NK-92 (cell line): ENCODE data around the gene NDOR1.

ENCODE experiments used
- DNase-seq: peaks from one replicate; lab custom pipeline; 2025; ENCODE audit not compliant: unreplicated experiment; lab: John Stamatoyannopoulos, UW

Gene NDOR1

GRCh38 chr9:137182836-137183235 is 22.7 kb upstream of the NDOR1 start:
- DNase-seq: no peak

GRCh38 chr9:137183980-137184595 is 21.4 kb upstream of the NDOR1 start:
- DNase-seq: no peak

GRCh38 chr9:137184881-137185660 is 20.4 kb upstream of the NDOR1 start:
- DNase-seq: no peak

DNA sequence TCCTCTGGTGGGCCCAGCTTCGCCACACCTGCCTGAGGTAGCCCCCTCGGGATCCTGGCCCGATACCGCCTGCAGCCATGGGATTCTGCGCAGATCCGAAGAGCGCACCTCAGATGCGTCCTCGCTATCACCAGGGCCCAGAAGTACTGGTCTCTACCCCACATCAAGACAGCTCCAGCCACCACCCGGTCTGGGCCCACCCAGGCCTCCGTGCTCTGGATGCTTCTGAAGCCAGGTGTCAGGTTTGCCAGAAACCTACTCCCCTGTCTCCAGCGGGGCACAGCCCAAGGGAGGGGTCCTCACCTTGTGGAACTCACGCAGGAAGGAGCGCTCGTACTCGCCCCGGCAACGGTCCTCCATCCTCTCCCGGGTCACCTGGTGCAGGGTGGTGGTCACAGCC is 19.6 kb upstream of the NDOR1 start:
- DNase-seq: no peak

DNA sequence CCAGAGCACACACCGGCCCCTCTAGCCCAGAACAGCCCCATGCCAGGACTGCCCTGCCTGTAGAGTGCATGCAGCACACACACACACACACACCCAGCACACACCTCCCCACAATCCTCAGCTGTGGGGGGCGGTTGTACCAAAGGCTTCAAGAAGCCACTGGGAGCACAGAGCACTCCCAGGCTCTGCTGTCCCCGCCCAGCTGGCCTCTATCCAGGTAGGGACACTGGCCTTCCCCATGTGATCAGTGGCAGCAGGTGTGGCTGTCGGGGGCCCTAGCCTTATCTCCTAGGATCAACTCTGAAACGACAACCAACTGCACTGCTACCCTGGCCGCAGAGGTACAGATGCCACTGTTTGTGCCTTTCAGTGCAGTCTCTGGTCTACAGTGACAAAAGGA is 19.1 kb upstream of the NDOR1 start:
- DNase-seq: no peak

GRCh38 chr9:137187386-137187785 is 18.1 kb upstream of the NDOR1 start:
- no peak for DNase-seq

DNA sequence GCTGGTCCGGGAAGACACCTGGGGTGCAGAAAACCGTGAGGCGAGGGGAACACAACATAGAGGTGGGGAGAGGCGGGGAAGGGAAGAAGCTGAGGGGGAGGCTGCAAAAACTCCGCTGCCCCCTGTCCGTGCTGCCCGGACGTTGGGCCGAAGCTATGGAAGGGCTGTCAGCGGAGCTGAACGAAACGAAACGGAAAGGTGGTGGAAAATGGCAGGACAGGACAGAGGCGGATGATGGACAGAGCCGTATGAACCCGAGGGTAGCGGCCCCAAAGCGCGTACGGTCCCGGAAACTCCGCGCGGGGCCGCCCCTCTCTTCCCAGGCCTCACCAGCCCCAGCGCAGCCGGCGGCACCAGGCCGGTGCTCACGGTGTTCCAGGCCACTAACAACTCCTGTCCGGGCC is 17.4 kb upstream of the NDOR1 start:
- no peak for DNase-seq

DNA sequence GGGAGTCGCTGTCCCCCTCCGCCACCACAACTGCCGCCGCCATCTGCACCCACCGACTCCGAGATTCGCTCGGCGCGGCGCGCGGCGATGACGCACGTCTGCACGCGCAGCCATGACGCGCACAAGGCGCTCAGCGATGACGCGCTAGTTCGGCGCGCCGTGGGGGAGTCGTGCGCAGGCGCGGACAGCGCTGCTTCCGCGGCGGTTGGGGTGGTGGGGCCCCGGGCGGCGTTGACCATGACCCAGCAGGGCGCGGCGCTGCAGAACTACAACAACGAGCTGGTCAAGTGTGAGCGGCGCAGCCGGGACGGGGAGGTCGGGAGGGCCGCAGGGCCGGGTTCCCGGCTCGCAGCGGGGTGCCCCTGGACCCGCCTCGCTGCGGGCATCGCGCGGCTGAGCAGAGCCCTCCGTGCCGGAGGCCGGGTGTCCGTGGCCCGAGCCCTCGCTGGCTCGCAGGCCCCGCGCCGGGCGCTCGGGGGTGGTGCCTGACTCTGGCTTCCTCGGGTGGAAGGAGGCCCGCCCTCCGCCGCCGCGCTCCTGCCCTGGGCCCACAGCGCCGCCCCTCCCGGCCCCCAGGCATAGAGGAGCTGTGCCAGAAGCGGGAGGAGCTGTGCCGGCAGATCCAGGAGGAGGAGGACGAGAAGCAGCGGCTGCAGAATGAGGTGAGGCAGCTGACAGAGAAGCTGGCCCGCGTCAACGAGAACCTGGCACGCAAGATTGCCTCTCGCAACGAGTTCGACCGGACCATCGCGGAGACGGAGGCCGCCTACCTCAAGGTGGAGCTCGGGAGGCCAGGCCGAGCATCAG is 16.8 kb upstream of the NDOR1 start, which contains the start of the genes ANAPC2 and SSNA1:
Gene ANAPC2, minus strand, starts transcription at position 71 of the 807 bp plus-strand sequence. Its CDS starts 28 bp downstream, at position 43.
Gene SSNA1, plus strand, starts transcription at position 187 of the 807 bp plus-strand sequence. Its CDS starts 51 bp downstream, at position 238.
- DNase-seq: peak; percentile 25

DNA sequence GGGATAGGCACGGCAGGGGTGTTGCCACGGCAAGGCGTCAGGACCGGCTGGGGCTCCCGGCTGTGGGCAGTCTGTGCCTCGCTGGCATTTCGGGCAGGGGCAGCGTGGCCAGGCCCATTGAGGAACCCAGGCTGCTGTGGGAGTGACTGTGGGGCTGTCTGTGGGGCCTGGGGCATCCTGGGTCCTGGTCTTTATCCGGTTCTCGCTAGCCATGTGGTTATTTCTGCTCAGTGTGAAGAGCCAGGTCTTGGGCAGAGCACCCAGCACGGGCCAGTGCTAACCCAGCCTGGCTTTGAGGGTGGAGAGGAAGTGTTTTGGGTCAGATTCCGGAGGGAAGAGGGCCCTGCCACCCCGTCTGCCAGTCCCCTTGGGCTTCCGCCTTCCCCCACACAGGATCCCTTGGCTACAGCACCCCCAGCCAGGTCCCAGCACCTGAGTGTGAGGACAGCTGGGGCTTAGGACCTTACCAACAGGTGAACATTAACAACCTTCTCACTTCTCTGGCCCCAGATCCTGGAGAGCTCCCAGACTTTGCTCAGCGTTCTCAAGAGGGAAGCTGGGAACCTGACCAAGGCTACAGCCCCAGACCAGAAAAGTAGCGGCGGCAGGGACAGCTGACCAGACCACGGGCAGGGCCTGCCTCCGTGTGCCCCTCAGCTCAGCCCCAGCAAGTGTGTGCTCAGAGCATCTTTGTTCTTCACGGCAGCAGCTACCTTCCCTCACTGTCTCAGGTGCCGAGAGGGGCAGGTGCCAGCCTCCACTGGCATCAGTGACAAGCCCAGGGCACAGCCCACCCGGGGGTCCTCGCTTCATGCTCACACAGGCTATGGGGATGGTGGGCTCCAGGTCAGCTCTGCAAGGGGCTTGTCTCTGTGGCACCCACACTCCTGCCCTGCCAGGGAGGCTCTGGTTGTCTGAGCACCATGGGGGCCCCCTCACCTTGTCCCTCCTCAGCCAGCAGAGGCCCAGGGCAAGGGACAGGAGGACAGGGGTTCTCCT is 15.9 kb upstream of the NDOR1 start:
- DNase-seq: no peak

DNA sequence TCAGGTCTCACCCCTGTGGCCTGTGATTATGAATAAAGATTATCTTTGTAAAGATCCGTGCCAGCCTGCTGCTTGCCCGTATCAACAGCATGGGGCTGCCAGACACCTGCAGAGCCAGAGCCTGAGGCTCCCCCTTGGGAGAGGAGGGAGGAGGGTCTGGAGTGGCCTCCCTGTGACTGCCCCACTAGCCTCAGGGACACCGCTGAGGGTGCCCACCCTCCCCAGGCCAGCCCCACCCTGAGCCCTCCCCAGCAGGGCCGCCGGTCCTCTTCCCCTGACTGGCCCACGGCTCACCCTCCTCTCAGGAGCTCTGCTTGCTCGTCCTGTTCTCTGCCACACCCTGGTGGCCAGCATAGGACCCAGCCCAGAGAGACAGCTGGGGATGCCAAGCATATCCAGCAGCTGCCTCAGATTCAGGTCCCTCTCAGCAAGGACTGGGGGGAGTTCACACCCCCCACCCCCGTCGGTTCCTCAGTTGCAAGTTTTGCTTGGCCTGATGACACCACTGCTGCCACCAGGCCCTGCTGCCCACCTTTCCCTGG is 15.1 kb upstream of the NDOR1 start:
- DNase-seq: no peak

GRCh38 chr9:137191245-137191644 is 14.3 kb upstream of the NDOR1 start:
- DNase-seq: no peak

- no peak for DNase-seq
Measured at GRCh38 chr9:137191691-137192447, 13.6 kb upstream of the NDOR1 start.

- no peak for DNase-seq
Measured at GRCh38 chr9:137192448-137192780, 13.1 kb upstream of the NDOR1 start.

- no peak for DNase-seq
Measured at GRCh38 chr9:137192859-137193258, 12.6 kb upstream of the NDOR1 start.

- DNase-seq: no peak
Measured at GRCh38 chr9:137193771-137194170, 11.7 kb upstream of the NDOR1 start.

- DNase-seq: no peak
Measured at GRCh38 chr9:137194388-137194787, 11.1 kb upstream of the NDOR1 start.

GRCh38 chr9:137194909-137195308 is 10.6 kb upstream of the NDOR1 start:
- no peak for DNase-seq

GRCh38 chr9:137195525-137196220 is 9.8 kb upstream of the NDOR1 start:
- DNase-seq: no peak
